ENCODE data around the gene DIMT1.

Gene DIMT1

GRCh38 chr5:62395210-62395950 is 8.3 kb downstream of the DIMT1 start:
- H4K20me1 ChIP-seq (ENCODE audit: insufficient read depth, low read length) = no peaks in the 10 kb centered on the region
- no peak overlapping the region for H3K4me2 ChIP-seq (ENCODE audit: low read length)
- H3K9ac ChIP-seq (ENCODE audit: low read length) = no peak overlapping the region
- H3K4me3 ChIP-seq (ENCODE audit: low read length) = no peak overlapping the region
- no peak overlapping the region for H2AFZ ChIP-seq (ENCODE audit: low read depth, low read length)
- H3K79me2 ChIP-seq (ENCODE audit: low read length) = no peaks in the 10 kb centered on the region
- TF ChIP-seq EZH2phosphoT487 (IDR thresholded peaks at IDR 0.05; ENCODE audit: low read depth) = no peak
- TF ChIP-seq CTCF (IDR thresholded peaks at IDR 0.05; ENCODE audit: low read depth, low read length) = no peak
- peaks cover 11% of the 10 kb centered on the region for H3K36me3 ChIP-seq (replicated peaks; ENCODE audit: low read depth, low read length)
- H3K4me1 ChIP-seq (ENCODE audit: low read length) = no peaks in the 10 kb centered on the region
- H3K9me3 ChIP-seq (ENCODE audit: insufficient read depth, low read length) = no peaks in the 10 kb centered on the region
- no peaks in the 10 kb centered on the region for H3K27me3 ChIP-seq (ENCODE audit: low read depth, low read length)
- no peak overlapping the region for H3K27ac ChIP-seq (ENCODE audit: low read length)

GRCh38 chr5:62386824-62387223 is 16.9 kb downstream of the DIMT1 start:
- Histone ChIP-seq H3K4me3 (ENCODE audit: low read length) (no peak overlapping the region), H2AFZ (ENCODE audit: low read depth, low read length) (no peak overlapping the region), H3K4me1 (ENCODE audit: low read length) (peaks cover 9% of the 10 kb centered on the region), H3K4me2 (ENCODE audit: low read length) (no peak overlapping the region), H3K36me3 (replicated peaks; ENCODE audit: low read depth, low read length) (peaks cover 32% of the 10 kb centered on the region), H3K27me3 (ENCODE audit: low read depth, low read length) (no peaks in the 10 kb centered on the region), H3K27ac (ENCODE audit: low read length) (peak overlapping the region; percentile 20; the same call in 1 of the 2 replicates), H3K79me2 (ENCODE audit: low read length) (no peaks in the 10 kb centered on the region), H3K9me3 (ENCODE audit: insufficient read depth, low read length) (no peaks in the 10 kb centered on the region), H3K9ac (ENCODE audit: low read length) (no peak overlapping the region), H4K20me1 (ENCODE audit: insufficient read depth, low read length) (peaks cover 4% of the 10 kb centered on the region; the same call in 1 of the 2 replicates)
- no peak for TF ChIP-seq CTCF (IDR thresholded peaks at IDR 0.05; ENCODE audit: low read depth, low read length)
- TF ChIP-seq EZH2phosphoT487 (IDR thresholded peaks at IDR 0.05; ENCODE audit: low read depth) = no peak

GRCh38 chr5:62385816-62386400 is 17.8 kb downstream of the DIMT1 start:
- H3K79me2 ChIP-seq (ENCODE audit: low read length) = no peaks in the 10 kb centered on the region
- H3K27me3 ChIP-seq (ENCODE audit: low read depth, low read length) = no peaks in the 10 kb centered on the region
- peaks cover 35% of the 10 kb centered on the region for H3K36me3 ChIP-seq (replicated peaks; ENCODE audit: low read depth, low read length)
- peaks cover 4% of the 10 kb centered on the region; the same call in 1 of the 2 replicates for H4K20me1 ChIP-seq (ENCODE audit: insufficient read depth, low read length)
- H3K9me3 ChIP-seq (ENCODE audit: insufficient read depth, low read length) = no peaks in the 10 kb centered on the region
- H3K4me3 ChIP-seq (ENCODE audit: low read length) = no peak overlapping the region
- TF ChIP-seq EZH2phosphoT487 (IDR thresholded peaks at IDR 0.05; ENCODE audit: low read depth) (no peak), CTCF (IDR thresholded peaks at IDR 0.05; ENCODE audit: low read depth, low read length) (no peak)
- no peak overlapping the region for H2AFZ ChIP-seq (ENCODE audit: low read depth, low read length)
- no peak overlapping the region for H3K9ac ChIP-seq (ENCODE audit: low read length)
- no peak overlapping the region for H3K4me2 ChIP-seq (ENCODE audit: low read length)
- no peak overlapping the region for H3K27ac ChIP-seq (ENCODE audit: low read length)
- H3K4me1 ChIP-seq (ENCODE audit: low read length) = peaks cover 9% of the 10 kb centered on the region

DNA sequence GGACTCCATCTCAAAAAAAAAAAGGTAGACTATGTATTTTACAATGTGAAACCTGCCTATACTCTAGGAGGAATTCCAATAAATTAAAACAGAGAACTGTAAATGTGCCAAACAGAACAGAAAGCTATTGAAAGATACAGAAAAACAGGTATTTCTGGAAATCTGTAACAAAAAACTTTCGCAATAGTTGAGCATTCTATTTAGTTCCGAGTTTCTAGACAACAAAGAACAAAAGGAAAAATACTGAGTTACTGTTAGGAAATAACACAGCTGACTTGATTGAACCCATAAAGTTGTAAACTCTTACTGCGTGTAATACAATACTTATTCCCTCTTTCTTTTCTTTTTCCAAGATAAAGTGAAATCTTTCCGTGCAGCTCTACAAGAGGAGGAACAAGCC is 18.6 kb downstream of the DIMT1 start:
- Histone ChIP-seq H3K4me2 (ENCODE audit: low read length) (no peak overlapping the region), H2AFZ (ENCODE audit: low read depth, low read length) (no peak overlapping the region), H3K27me3 (ENCODE audit: low read depth, low read length) (no peaks in the 10 kb centered on the region), H3K79me2 (ENCODE audit: low read length) (no peaks in the 10 kb centered on the region), H3K27ac (ENCODE audit: low read length) (no peak overlapping the region), H3K9ac (ENCODE audit: low read length) (no peak overlapping the region), H4K20me1 (ENCODE audit: insufficient read depth, low read length) (peaks cover 4% of the 10 kb centered on the region; the same call in 1 of the 2 replicates), H3K4me3 (ENCODE audit: low read length) (no peak overlapping the region), H3K4me1 (ENCODE audit: low read length) (peaks cover 9% of the 10 kb centered on the region), H3K36me3 (replicated peaks; ENCODE audit: low read depth, low read length) (peaks cover 35% of the 10 kb centered on the region), H3K9me3 (ENCODE audit: insufficient read depth, low read length) (no peaks in the 10 kb centered on the region)
- no peak for TF ChIP-seq CTCF (IDR thresholded peaks at IDR 0.05; ENCODE audit: low read depth, low read length)
- no peak for TF ChIP-seq EZH2phosphoT487 (IDR thresholded peaks at IDR 0.05; ENCODE audit: low read depth)

Data from OCI-LY3 (cell line).